Ecto neural progenitor cell (in vitro differentiated cells): ENCODE data around the gene PXYLP1.

Experiments used
- DNase-seq: peaks from one replicate; pipeline ENCODE4 v3.0.0-alpha.2; 2018; ENCODE audit warnings: low spot score

Gene PXYLP1

GRCh38 chr3:141328286-141329166, 96.9 kb downstream of the PXYLP1 start:
- DNase-seq: no peak

- no peak for DNase-seq
Measured at GRCh38 chr3:141330235-141330634, 98.6 kb downstream of the PXYLP1 start.

DNA sequence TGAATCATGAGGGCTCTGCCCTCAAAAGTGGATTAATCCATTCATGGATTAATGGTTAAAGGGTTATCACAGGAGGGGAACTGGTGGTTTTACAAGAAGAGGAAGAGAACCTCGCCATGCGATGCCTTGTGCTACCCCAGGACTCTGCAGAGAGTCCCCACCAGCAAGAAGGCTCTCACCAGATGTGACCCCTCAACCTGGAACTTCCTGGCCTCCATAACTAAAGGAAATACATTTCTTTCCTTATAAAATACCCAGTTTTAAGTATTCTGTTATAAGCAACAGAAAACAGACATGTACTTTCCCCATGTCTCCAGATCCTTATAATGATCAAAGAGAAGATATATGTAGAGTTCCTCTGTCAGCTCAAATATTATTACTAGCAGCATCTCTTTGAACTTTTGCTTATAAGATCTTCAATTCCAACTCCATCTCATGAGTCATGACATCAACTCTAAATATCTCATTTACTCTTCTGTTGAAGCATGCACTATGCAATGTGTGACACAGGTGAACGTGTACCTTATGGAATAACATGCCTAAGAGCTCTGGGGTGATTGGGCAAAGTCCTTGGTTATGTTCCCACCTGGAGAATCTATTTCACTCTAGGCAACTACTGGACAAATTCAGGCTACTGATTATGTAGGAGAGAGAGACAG, 99.2 kb downstream of the PXYLP1 start:
- no peak for DNase-seq

- no peak for DNase-seq
Measured at GRCh38 chr3:141331377-141332318, 100.0 kb downstream of the PXYLP1 start.

DNA sequence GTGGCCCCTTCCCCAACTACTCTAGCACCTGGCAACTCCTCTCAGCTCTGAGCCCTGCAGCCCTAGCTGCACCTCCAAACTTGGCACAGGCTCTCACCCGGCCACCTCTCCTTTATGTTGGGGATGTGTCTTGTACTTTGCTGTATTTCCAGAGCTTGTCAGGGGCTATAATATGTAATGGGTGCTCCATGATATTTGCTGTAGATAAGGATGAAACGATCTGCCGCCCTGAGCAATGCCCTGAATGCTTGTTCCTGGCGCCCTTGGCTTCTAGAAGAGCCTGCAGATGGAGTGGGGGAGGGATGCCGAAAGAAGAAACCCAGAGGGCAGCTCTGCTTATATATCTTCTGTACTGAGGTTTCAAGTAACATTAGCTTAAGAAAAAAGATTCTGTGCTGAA, 100.8 kb downstream of the PXYLP1 start:
- no peak for DNase-seq

- DNase-seq: no peak
Measured at GRCh38 chr3:141333836-141334626, 102.4 kb downstream of the PXYLP1 start.

GRCh38 chr3:141334627-141335250, 103.1 kb downstream of the PXYLP1 start:
- no peak for DNase-seq

DNA sequence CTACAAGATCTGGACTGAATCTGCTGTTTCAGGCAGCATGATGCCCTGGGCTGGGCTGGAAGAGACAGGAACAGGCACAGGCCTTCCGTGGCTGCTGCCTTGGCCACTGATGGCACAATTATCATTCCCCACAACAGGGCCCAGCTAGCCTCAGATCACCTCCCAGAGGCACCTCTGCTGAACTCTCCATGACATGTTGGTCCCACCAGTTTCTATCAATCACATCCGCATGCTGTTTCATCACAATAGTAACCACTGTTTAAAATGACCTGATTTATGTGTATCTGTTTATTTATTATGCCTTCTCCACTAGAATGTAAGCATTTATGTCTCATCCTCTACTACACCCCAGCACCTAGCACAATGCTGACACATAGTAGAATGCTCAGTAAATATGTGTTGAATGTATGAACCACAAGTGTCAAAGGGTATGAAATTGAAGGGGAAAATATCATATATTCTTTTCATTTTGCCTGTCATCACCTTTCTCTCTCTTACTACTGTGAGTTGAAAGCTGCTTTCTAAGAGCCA, 104.0 kb downstream of the PXYLP1 start:
- no peak for DNase-seq

DNA sequence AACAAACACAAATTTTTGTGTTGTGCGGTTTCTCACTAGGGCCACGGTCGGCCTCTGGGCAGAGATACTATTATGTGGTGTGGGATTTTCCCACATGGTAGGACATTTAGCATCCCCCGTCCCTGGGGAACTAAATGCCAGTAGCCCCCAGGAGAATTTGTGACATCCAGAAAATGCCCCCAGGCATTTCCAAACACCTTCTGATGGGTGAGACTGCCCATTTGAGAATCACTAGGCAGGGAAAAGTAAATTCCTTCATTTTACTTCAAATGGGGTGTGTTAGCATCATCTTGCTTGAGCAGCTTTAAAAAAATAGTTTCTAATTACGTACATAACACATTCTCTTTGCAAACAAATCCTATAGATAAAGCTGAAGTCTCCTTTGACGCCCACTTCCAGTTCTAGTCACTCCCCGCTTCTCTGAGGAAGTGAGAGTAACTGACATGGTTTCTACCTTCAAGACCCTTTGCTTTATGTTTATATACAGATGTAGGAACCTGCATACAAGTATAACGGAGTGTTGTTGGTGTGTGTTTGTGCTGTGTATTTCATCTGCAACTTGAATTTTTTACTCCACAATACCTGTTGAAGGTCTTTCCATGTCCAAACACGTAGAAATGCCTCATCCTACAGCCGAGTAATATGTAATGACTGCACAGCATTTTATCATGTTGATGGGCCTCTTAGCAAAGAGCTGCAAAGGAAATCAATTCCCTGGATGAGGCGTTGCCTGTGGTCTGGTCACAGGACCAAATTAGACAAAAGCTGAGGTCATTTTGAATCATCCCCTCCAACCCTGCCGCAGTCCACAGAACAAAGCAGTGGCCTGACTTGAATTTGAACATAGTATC, 105.3 kb downstream of the PXYLP1 start:
- no peak for DNase-seq

- DNase-seq: no peak
Measured at GRCh38 chr3:141337523-141337854, 105.9 kb downstream of the PXYLP1 start.

- DNase-seq: no peak
Measured at GRCh38 chr3:141337991-141338390, 106.4 kb downstream of the PXYLP1 start.

DNA sequence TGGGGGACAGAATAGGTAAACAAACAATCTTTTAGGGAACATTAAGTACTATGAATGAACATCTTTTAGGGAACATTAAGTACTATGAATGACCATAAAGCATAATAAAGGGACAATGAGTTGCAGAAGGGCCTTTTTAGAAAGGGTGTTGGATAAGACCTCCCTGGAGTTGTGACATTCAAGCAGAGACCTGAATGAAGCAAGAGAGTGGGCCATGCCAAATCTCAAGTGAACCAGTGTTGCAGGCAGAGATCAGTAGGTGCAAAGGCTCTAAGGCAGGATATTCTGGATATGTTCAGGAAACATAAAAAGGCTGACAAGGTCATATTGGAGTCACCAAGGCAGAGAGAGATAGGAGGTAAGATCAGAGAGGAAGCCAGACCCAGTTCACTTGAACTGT, 107.3 kb downstream of the PXYLP1 start:
- no peak for DNase-seq

GRCh38 chr3:141341536-141341935, 109.9 kb downstream of the PXYLP1 start:
- no peak for DNase-seq

- DNase-seq: no peak
Measured at GRCh38 chr3:141342386-141342785, 110.8 kb downstream of the PXYLP1 start.

DNA sequence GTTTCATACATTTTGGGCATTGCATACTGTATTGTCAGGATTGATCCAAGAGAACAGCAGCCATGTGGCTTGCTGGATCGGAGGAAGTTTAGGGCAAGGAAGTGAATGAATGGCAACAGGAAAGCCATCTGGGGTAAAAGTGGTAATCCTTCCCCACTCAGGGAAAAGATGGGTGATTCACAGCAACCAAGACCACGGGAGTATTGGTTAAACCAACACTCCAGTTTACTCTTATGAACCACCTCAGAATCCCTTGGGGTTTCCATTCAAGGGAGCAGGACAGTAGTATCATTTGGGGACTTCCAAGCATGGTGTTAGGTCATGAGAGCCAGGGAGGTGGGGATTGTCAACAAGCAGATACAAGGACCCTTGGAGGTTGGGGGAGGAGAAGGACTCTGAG, 111.5 kb downstream of the PXYLP1 start:
- no peak for DNase-seq

GRCh38 chr3:141343865-141344271, 112.2 kb downstream of the PXYLP1 start:
- no peak for DNase-seq
